GM21576 (cell line): Measurements from ENCODE around the gene GSTT2B.
"Not testable (repeated sequence)": the region's sequence is repeated elsewhere in the genome, so short reads cannot be mapped to it uniquely, and the experiment has no call there.

ENCODE experiments used
- ATAC-seq: cut with Tn5 transposase; IDR thresholded peaks from one replicate; pipeline ENCODE4 v1.9.1; 2021; ENCODE audit warnings: mild to moderate bottlenecking, moderate library complexity; ENCODE audit not compliant: unreplicated experiment

Gene GSTT2B

GRCh38 chr22:23986538-23987178 lies 25.7 kb upstream of the GSTT2B start:
- not testable (repeated sequence) for ATAC-seq

GRCh38 chr22:23986089-23986488 lies 25.1 kb upstream of the GSTT2B start:
- ATAC-seq: not testable (repeated sequence)

- ATAC-seq: no peak
Observed at GRCh38 chr22:23984430-23984829, 23.4 kb upstream of the GSTT2B start.

GRCh38 chr22:23980567-23980966 lies 19.6 kb upstream of the GSTT2B start:
- not testable (repeated sequence) for ATAC-seq

GRCh38 chr22:23979557-23980240 lies 18.7 kb upstream of the GSTT2B start, which contains the start of gene GSTT2:
TSS of gene GSTT2 (plus strand) at chr22:23980134.
- ATAC-seq: not testable (repeated sequence)

GRCh38 chr22:23977304-23977703 lies 16.3 kb upstream of the GSTT2B start:
- ATAC-seq: not testable (repeated sequence)

GRCh38 chr22:23974836-23975352 lies 13.9 kb upstream of the GSTT2B start:
- ATAC-seq: not testable (repeated sequence)

- ATAC-seq: peak; percentile 91
Observed at GRCh38 chr22:23974345-23974744, 13.3 kb upstream of the GSTT2B start, which contains the start of gene DDT. TSS of gene DDT (minus strand) at chr22:23974441. CDS start at chr22:23974414, 27 bp downstream.

GRCh38 chr22:23971927-23972326 lies 10.9 kb upstream of the GSTT2B start:
- ATAC-seq: not testable (repeated sequence)

- no peak for ATAC-seq
Observed at GRCh38 chr22:23970816-23971486, 10.0 kb upstream of the GSTT2B start.

- ATAC-seq: no peak
Observed at GRCh38 chr22:23970201-23970641, 9.2 kb upstream of the GSTT2B start.

GRCh38 chr22:23969071-23969470 lies 8.1 kb upstream of the GSTT2B start:
- ATAC-seq: no peak

- peak; percentile 92 for ATAC-seq
Observed at GRCh38 chr22:23966568-23966967, 5.6 kb upstream of the GSTT2B start, which contains the start of gene DDTL. TSS of gene DDTL (plus strand) at chr22:23966888. CDS start at chr22:23966915, 27 bp downstream.

GRCh38 chr22:23966094-23966493 lies 5.1 kb upstream of the GSTT2B start:
- ATAC-seq: peak; percentile 35

- ATAC-seq: not testable (repeated sequence)
Observed at GRCh38 chr22:23956301-23956900, 4.6 kb downstream of the GSTT2B start.

GRCh38 chr22:23955886-23956285 lies 5.1 kb downstream of the GSTT2B start:
- not testable (repeated sequence) for ATAC-seq

GRCh38 chr22:23954991-23955305 lies 6.0 kb downstream of the GSTT2B start:
- not testable (repeated sequence) for ATAC-seq

GRCh38 chr22:23954193-23954990 lies 6.6 kb downstream of the GSTT2B start:
- not testable (repeated sequence) for ATAC-seq

- not testable (repeated sequence) for ATAC-seq
Observed at GRCh38 chr22:23953485-23953884, 7.5 kb downstream of the GSTT2B start.

- not testable (repeated sequence) for ATAC-seq
Observed at GRCh38 chr22:23952794-23953405, 8.1 kb downstream of the GSTT2B start.
